Activated T-helper 9 cell treated with anti-CD3 and anti-CD28 coated beads, Interleukin-2, amount 50 U/mL, for 16 hours (primary cell): ENCODE data around the gene BOC.

Experiments
- DNase-seq: peaks from one replicate; pipeline ENCODE4 v3.0.0-alpha.2; 2020; ENCODE audit warnings: low read depth

The BOC gene

DNA sequence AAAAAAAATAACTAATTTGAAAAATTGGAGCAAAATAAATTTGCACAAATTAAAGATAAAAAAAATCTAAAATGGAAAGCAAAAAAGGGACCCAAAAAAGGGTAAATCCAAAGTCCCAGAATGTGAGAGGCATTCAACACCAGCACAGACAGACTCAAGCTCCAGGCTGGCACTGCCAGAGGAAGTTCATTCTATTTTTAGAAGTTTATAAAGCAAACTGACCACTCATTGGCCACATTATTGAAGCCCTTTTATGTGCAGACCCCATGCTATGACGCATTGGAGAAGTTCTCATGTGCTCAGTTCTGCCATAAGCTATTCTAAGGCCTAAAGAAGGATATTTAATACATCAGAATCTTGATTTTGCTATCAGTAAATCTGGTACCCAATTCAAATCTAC is 17.6 kb upstream of the BOC start:
- DNase-seq = no peak

DNA sequence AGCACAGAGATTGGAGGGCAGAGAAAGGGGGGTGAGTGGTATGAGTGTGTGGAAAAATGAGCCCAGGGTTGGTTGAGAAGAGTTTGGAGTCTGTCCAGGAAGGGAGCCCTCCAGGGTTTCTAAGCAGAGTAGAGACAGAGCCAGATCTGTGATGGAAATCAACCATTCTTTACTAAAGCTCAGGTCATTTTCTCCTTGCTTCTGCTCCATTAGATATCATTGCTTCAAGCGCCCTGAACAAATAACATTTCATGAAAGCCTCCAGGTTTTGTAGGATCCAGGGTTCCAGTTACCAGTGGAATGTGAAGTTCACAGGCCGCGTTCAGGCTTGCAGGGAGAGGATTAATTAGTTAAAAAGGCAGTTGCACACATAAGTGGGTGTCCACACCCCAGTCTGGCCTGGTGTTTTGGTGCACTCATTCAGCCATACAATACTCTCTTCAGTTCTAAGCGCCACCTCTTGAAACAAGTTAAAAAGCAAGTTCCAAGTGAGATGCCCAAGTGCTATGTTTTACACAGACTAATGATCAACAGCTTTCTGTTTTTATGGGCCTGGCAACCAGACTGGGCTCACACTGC is 16.4 kb upstream of the BOC start:
- no peak for DNase-seq

DNA sequence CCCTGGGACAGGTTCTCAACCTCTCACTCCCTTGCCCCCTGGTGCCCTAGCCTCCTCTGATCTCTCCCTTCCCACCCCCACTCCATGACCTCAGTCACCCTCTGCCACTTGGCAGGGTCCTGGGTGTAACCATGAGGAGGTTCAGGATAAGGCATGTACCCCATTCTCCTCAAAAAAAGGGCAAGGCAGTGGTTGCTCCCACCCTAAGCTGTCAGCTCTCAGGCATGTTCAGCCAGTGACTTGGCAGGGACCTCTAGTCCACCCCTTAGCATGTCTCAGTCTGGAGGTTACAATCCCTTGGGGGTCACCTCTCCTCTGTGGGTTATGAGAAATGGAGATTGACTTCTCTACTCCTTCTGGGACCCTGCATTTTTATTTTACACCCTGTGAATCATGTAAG is 11.0 kb upstream of the BOC start:
- no peak for DNase-seq

DNA sequence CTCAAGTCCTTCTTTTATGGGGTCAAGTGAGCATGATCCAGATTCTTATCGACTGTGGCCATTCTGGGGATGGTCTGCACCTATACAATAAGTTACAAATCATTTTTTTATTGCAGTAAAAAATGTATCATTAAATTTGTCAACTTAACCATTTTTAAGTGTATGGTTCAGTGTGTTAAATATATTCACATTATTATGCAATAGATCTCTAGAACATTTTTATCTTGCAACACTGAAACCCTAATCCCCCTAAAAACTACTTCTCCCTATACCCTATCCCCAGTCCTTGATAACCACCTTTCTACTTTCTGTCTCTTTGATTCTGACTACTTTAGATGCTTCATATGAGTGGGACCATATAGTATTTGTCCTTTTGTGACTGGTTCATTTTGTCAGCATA is 10.4 kb upstream of the BOC start:
- DNase-seq = no peak

DNA sequence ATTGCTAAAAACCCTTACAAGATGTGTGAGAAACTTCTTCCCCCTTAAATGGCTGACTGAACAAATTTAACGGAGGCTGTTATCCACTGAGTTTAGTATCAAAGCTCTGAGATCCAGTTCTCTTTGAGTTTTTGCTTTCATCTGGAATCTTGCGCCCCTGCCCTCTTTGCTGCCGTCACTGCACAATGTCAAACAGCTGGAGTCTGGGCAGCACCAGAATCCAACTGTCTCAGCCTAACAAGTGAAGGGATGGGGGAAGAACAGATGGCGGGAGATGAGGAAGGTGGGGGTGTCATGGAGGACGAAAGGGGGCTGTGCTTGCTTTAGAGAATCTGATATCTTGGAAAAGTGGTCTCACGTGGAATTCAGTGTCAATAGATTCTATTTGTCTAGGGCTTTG is 7.0 kb upstream of the BOC start:
- no peak for DNase-seq

DNA sequence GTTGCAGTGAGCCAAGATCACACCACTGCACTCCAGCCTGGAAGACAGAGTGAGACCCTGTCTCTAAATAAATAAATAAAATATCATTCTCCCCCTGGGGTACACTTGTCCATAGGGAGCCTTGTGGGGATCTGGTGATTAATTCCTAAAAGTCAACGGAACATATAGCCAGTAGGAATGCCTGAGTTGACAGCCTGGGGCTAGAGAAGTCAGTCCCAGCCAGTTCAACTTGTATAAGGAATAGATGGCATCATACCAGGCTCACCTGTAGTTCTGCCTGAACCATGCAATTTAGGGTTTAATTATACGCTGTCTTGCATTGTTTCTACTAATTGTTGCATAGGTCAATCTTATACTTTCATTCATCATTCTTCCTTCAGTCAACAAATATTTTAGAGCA is 5.9 kb upstream of the BOC start:
- DNase-seq = no peak

DNA sequence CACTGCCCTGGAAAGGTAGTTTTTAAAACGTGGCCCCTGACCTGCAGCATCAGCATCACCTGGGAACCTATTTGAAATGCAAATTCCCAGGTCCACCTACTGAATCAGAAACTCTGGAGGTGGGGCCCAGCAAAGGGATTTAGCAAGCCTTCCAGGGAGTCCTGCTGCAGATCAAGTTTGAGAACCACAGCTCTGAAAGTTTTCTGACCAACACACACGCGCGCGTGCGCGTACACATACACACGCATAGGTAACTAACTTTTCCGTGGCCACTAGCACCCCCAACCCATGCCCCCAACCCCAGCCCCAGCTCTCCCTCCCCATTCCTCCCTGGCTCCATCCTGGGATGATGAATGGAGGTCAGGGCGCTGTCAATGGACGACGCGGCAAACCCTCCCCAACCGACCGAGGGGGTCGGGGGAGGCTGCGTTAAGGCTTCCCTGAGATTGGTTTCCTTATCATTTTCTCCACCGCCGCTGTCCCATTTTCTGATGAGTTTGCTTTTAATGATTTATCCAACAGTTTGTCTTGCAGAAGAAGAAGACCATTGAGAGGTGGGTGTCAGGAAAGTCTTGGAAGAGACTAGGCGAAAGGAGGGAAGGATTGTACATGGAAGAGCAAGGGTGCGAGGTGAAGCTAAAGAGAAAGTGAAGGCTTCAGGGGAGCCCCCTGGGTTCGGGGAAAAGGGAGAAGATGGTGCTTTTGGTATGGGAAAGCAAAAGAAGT is 590 bp upstream of the BOC start:
- no peak for DNase-seq

DNA sequence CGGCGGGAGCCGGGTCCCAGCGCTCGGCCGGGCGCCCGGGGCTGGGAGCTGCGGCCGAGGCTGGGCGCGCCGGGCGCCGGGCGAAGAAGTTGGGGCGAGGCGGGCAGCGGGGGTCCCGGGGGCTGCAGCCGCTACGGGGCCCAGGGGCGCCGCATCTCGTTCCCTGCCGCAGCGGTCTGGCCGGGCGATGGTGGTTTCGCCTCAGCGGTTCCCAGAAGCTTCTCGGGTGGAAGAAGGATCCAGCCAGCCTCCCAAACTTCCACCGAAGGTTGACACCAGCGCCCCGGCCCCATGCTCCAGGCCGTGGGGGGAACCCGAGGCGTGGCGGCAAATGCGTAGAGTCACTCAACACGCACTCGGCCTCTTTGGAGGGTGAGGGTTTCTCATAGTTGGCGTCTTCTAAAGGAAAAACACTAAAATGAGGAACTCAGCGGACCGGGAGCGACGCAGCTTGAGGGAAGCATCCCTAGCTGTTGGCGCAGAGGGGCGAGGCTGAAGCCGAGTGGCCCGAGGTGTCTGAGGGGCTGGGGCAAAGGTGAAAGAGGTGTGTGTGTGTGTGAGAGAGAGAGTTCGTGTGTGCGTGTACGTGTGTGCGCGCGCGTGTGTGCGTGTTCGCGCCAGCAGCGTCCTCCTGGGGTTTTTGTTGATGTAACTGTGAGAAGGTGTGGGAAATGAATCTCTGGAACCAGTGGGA is 940 bp downstream of the BOC start:
- no peak for DNase-seq

DNA sequence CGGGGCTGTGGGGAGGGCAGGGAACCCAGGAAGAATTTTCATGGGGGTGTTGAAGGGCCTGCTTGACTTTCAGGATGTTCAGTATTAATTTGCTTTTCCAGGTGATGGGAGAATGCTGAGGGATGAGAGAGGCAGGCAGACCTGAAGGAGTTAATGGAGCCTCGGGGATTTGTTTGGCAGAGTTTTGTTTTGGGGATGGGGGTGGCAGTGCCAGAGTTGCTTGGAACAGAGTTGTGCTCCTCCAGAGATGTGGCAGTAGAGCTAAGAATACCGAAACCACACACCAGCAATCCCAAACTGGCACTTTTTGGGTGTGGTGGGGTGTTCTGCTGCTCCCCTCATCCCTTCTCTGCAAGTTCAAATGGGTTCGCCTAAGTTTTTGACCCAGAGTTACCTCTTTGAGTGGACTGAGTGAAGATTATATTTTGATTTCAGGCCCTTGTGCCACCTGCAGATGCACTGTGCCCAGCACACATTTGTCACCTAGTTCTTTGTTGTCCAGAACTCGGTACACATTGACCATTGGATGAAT is 1.6 kb downstream of the BOC start:
- DNase-seq = no peak

DNA sequence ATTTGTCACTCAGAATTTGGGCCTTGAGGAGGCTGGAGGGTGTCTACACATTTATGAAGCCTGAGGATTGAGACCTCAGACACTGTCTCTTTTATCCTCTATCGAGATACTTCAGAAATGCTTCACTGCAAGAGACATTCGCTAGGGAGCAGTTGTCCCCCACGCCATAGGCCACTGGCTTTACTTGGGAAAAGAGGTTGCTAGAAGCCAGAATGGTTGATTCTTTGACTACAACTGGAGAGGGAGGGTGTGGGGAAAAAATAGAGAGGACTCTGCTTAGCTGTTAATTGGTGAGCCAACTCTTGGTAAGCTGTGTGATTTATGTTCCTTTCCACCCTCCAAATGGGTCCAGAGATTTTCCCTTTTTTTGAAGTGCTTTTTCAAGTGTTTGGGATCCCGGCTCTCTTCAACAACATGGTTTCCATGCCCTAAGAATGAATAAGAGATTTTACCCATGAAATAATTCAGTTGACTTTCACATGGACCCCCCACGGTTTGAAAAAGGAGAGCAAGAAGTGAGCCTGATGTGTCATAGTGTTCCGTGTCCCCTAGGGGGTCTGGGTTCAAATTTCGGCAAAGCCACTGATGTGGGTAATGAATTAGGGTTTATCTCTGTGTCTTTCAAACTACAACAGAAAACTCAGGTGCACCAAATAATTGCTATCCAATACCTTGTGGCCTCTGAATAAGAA is 2.7 kb downstream of the BOC start:
- no peak for DNase-seq

DNA sequence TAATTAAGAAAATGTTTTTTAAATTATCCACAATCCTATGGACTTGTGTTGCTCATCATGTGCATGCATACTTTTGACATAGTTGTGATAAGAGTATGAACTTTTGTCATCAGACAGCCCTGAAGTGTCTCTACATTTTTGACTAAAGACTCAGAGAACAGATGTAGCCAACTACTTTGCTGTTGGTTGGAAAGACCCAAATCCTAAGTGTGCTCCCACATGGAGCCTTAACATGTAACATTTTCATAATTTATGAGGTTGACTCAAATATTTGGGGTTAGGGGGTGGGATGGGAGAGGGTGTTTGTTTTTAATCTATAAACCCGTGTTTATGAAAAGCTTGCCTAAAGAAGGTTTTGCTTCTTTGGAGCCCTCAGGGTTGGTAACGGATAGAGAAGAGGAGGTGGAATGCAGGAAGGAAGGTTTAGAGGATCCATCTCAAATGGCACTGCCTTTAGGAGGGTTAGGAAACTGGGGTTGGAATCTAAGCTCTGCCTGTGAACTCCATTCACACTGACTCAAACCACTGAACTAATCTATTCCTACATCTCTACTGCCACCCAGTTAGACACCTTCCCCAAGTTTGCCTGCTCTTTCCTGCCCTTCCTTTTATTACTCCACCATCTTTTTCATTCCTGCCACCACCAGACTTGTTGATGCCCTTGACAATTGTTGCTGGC is 3.7 kb downstream of the BOC start:
- no peak for DNase-seq

DNA sequence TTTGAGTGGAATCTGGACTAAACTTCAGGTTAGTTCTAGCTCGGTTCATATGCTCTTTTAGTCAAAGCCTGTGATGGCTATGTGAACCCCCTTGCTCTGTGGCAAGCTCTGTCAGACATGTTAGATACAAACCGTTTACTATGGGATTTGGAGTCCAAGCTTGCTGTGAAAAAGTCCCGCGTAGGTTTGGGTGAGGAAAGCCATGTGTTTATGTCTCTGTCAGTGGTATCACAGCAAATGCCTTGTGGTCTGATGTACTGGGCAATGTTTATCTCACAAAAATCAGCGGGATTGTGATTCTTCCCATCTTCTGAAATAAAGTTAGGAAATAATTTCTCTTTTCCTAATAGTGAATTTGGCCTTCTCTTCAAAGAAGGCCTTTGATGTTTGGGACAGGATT is 5.0 kb downstream of the BOC start:
- DNase-seq = no peak

DNA sequence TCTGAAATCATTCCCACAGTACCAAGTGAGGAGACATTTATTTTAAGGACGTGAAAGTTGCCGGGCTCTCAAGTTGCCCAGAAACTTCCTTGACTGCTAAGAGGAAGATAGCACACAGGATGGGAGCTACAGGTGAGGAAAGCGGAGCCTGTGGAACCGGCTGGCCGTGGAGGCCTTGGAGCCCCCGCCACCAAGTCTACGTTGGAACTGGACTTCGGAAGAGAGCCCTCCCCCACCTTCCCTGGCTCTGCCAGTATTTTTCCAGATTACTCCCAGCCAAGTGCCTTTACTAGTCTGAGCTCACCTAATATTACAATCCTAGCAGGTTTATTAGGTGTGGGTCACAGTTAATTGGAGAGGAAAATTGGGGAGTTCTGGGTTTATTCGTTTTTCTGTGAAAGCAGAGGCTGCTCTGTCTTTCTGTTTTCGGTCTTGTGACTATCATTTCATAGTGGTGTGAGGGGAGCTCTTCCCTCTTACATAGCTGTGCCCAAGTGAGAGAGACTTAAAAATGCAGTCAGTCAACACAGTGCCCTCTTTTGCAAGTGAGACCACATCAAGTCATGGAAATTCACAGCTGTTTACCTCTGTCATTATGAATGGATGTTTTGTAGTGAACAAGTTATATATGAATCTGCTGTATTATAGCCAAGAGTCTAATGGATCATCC is 6.8 kb downstream of the BOC start:
- DNase-seq = no peak

DNA sequence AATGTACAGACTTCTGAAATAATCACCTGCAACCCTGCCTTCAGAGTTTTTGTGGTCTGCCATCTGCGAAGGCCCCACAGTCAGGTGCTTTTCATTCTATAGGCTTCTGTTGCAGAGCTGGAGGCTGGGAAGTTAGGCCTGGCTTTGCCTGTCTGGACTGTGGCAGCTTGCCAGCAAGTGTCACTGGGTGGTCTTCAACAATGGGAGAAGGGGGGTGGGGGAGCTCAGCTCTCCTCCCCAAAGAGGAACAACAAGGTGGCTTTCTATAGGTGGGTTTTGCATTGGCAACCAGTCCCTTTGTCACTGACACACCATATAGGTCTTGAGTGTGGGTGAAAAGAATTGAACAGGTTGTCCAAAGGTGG is 7.3 kb downstream of the BOC start:
- no peak for DNase-seq

DNA sequence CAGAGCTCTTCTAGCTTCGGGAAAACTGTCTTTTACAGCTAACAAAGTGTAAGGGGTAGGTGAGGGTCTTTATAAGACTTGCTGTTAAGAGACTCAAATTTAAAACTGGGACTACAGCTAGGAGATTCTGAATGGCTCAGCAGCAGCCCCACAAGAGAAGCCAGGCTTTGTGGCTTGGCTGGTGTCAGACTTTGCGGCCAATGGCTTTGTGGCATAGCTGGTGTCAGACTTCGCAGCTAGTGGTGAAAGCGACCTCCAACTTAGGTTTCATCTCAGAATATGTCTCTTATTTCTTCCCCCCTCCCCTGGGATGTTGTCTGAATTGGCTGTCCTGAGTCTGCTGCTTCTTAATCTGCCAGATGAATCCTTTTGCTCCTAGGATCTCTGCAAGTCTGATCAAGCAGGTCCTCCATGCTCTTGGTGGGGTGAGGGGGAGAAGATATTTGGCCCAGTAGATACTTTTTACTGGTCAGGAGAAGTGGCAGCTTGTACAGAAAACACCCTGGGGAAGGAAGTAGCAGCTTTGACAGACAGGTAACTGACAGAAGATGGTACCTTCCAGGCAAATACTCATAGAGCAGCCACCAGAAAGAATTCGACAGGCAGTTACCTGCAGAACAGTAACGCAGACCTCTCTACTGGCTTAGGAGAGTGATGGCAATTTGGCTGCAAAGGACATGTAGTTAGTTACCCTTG is 8.4 kb downstream of the BOC start:
- no peak for DNase-seq

DNA sequence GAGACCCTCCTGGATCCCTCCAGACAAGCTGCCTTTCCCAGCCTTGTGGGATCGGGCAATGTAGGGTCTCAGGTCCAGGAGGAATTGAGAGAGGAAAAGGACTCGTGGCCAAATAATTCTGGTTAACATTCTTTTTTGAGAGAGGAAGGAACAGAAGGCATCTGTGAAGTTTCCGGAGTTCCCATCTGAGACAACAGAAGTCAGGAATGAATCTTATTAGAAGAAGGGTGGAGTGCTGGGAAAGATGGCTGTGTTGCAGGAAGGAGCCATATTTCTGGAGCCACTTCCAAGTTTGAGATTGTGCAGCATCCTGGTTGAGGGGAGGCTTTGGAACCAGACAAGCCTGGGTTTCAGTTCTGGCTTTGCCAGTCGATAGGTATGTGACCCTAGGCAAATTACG is 9.4 kb downstream of the BOC start:
- no peak for DNase-seq

DNA sequence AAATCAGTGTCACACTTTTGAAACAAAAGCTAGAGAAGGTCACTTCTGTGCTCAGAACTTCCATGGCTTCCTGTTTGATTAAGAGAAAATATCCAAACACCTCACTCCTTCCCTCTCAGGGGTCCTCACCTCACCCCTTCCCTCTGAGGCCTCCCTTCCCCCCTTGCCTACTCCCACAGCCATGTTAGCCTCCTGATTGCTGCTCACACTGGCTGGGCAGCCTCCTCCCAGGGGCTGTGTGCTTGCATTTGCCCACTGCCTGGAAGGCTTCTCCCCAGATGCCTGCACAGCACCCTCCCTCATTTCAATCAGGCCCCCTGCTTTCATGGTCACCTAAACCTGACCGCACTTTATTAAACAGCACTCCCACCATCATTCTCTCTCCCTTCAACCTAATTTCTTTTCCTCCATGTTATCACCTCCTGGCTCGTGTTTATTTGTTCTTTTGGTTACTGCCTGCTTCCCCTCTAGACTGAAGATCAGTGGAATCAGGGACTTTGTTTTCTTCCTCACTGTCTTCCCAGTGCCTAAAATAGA is 10.4 kb downstream of the BOC start:
- DNase-seq = no peak

DNA sequence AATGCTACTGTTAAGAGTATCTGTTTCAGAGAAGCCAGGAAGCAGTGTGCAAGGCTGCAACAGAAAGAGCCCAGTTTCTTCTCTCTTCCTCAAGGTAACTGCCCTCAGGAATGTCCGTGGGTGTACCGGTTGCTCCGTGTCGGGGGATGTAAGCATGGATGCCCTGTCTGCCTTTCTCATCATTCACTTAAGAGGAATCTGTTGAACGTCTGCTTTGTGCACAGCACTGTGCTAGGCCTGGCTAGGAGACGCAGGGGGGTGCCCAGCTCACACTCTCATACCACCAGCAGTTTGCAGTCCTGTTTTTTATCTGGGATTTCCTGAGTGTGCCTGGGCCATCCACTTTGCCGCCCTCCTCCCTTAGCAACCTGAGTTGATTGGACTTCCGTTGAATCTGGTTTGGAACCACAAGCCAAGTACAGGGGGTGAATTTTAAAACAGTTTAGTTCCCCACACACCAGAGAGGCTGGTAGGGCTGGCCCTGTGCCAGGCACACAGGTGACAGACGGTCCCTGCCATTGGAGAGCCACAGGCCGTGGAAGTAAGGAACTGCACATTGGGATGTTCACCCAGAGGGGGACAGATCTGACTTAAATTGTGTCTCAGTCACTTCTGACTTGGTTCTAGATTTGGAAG is 11.2 kb downstream of the BOC start:
- DNase-seq = no peak

DNA sequence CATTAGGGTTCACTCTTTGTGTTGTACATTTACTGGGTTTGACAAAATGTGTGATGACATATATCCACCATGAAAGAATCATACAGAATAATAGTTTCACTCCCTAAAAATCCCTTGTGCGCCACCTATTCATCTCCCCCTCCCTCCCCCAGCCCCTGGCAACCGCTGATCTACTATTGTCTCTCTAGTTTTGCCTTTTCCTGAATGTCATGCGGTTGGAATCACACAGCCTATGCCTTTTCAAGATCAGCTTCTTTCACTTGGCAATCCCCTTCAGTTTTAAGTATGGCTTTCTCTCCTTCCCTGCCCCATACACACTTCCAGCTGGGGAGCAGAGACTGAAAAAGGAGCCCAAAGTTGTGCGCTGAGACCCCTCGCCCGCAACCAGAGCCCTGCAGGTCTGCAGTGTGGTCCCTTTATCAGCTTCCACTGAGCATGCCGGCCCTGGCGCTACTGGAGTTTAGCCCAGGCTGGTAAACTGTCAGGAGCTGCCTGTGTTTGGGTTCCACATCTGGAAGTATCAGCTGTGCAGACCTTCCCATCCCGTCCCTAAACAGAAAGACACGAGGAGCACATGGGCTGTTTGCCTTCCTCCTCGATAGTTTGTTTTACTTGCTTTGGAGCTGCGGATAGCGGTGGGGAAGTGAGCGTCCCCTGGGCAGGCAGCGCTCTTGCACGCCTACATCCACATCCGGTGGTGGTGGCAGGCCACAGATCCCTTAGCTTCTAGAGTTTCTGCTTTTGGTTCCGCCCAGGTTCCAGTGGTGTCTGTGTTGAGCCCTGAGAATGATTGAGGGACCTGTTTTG is 12.3 kb downstream of the BOC start:
- DNase-seq = no peak

DNA sequence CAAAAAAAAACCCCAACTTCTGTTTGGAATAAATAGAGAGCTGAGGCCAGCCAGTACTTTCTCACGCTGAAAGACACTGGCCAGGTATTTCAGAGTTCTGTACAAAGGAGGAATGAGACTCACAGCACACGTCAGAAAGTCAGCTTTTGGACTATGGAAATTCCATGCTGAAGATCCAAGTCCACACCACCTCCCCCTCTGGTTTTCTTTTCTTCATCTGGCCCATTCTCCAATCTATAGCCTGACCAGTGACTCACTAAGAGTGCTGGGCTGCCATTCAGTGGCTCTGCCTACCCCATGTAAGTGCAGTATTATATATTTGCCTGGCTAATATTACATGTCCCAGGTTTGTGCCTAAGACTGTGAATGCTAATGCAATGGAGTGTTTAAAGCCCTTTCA is 13.9 kb downstream of the BOC start:
- DNase-seq = no peak
